Inflammatory macrophage (primary cell): ENCODE results near the gene OTOF.

Source experiments
- DNase-seq, 2 donors: peaks; one replicate each; pipeline ENCODE4 v3.0.0-alpha.2; 2020 to 2022
- total RNA-seq, 18 experiments: gene quantifications; one replicate each; lab custom pipeline; 2026; ENCODE audit warnings: mixed read lengths in 6 of 18, inconsistent platforms in 2 of 18; lab: John Stamatoyannopoulos, UW

The OTOF gene
- 0 to 4.5 (median 0.15) reads per million in 18 experiments for total RNA-seq

DNA sequence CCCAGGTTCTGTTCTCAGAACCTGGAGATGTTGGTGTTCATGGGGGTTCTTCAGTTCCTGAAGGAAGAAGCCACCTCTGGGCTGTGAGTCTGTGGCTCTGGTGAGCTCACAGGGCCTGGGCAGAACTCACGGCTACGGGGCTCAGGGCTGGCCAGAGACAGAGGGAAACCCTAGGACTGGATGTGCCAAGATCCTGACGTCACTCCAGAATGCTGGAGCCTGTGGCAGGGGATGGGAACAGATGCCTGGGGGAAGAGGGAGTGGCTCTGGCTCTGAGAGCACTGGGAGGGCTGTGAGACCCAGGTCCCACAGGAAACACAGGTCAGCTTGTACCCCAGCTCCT lies at the start of gene OTOF:
TSS of gene OTOF (minus strand) at position 214 of the 343 bp plus-strand sequence.
- DNase-seq, result no peak

GRCh38 chr2:26526589-26526988 lies 48.7 kb upstream of the OTOF start:
- no peak for DNase-seq

- DNase-seq, result no peak
These were observed 48.2 kb upstream of the OTOF start for GRCh38 chr2:26526105-26526504.

DNA sequence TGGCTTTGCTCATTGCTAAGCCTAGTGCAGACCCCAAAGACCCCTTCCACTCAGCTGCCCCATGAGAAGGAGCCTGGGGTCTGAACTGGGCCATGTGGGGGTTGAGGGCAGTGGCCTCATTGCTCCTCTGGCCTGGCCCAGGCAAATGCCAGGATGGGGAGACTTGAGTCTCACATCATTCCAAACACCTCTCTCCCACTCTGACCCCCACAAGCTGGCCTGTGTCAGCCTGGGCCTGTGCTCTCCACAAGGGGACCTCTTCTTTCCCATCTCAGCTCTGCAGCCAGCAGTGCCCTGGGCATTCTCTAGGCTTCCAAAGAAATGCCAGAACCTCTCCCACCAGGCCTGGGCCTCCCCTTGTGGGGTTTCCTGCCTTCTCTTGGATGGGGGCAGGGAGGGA lies 45.8 kb upstream of the OTOF start:
- DNase-seq, result no peak

- DNase-seq, result no peak
These were observed 44.8 kb upstream of the OTOF start for GRCh38 chr2:26522751-26523171.

- DNase-seq, result no peak
These were observed 44.4 kb upstream of the OTOF start for GRCh38 chr2:26522325-26522724.

GRCh38 chr2:26521913-26522180 lies 43.9 kb upstream of the OTOF start:
- no peak for DNase-seq

DNA sequence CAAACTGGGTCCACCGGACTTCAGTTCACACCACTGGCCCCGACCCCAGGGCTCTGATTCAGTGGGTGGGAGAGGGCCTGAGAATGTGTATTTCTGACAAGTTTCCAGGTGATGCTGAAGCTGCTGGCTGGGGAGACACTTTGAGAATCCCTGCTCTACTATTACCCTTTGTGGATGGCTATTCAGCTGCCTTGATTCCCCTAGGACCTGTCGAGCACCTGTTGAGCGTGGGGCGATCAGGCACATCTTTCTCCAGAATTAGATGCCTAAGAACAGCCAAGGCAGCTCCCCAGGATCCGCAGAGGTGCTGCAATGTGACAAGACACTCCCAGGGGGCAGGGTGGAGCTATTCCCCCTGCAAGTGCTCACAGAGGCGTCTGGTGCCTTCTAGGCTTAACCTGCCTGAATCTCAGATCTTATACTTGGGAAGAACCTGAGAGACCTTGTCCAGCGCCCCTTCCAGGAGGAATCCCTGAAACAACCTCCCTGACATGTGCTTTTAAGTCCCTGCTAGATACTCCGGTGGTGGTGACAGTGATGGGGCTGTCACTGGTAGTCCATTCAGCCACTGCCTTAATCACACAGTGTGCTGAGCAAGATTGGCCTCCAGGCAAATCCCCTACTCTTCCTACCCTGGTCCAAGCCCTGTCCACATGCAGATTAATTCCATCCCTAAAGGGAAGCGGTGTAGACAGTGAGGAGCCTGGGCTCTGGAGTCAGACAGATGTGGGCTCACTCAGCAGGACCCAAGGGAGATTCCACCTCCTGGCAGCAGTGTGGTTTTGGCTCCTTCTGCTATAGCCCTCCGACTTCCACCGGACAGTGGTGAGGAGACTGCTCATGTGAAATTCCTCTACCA lies 43.4 kb upstream of the OTOF start:
- peak in 1 of 2 donors; percentile 13 for DNase-seq

DNA sequence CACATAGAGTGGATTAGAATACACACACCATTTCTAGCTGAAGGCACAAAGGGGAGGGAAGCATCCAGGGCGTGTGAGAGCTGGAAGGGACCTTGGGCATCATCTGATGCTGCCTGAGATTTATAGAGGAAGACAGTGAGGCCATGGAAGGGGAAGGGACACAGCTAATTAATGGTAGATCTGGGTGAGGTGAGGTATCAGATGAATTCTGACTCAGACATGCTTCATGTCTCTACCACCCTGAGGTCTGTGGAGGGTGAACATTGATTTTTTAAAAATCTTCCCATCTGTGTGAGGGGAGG lies 42.2 kb upstream of the OTOF start:
- DNase-seq, result no peak

- no peak for DNase-seq
These were observed 41.6 kb upstream of the OTOF start for GRCh38 chr2:26519396-26520147.

DNA sequence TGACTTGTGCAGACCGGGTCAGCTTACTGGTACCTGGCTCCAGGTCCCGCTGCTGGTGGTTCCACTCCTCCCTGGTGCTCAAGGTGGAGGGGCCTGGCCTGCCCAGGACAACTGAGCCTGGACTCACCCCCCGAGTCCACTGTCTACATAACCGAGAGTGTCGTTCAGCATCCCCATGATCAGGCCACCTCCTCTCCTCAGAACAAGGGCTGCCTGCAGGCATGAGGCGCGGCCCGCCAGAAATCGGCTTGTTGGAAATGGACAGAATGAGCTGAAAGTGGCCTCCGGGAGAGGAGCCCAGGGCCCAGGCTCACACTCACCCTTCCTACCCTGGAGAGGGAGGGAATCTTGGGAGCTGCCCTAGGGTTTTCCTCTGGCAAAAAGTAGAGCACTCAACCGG lies 38.9 kb upstream of the OTOF start:
- no peak for DNase-seq

GRCh38 chr2:26516246-26516645 lies 38.3 kb upstream of the OTOF start:
- DNase-seq, result no peak

DNA sequence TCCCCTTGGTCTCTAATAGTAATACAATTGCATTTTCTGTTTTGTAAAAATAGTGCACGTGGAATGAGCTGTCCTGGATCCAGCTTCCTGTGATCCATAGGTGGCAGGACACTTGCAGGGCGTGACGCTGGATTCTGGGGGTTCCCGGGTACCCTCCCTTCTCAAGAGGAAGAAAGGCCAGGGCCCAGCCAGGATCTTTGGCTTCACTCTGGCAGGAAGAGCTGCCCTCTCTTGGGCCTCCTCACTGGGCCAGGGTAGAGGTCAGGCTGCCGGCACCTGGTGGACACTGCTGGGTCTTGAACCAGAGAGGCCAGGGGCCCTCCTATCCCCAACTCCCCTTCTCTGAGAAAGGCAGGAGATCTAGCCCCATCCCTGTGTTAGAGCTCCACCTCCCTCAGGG lies 37.8 kb upstream of the OTOF start:
- no peak for DNase-seq

- DNase-seq, result no peak
These were observed 36.1 kb upstream of the OTOF start for GRCh38 chr2:26514045-26514444.

GRCh38 chr2:26513261-26513660 lies 35.3 kb upstream of the OTOF start:
- DNase-seq, result no peak

- DNase-seq, result no peak
These were observed 33.5 kb upstream of the OTOF start for GRCh38 chr2:26511466-26511865.

DNA sequence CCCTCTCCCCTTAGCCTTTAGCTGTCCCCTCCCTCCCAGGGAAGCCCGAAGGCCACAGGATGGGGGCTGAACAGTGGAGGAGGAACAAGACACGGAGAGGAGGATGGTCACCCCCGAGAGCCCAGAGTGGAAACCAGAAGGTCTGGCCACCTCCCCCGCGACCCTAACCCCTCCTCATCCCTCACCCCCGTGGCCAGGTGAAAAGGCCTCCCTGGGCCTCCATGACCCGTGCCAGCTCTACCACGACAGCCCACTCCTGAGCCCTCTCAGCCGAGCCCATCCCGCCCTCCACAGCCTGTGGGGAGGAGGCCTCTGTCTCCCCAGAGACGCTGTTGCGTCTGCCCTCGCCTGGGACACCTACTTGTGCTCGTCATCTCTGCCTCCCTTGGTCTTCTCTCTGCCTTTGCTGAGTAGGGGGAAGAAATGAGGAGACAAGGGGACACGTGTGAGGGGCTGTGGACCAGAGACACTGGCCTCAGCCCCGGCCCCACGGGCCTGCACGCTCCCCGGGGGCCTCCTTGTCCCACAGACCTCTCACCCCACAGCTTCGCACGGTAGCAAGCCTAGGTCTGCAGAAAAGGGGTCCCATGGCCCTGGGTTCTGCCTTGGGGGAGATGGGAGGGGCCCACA lies 32.5 kb upstream of the OTOF start:
- no peak for DNase-seq

DNA sequence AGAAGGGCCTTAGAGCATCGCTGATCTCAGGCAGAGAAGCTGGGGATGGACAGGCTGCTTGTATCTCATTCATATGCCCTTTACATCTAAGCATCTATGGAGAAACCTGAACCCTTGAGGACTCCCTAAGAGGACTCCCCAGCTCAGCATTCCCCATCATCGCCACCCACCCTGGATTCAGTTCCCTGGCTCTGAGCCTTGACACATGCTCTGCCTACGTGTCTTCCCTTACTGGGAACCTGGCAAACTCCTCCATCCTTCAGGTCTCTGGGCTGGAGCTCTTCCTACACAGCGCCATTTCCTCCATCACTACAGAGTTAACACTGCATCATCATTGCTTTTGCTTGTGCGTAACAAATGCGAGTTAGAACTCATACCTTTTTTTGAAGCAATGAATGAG lies 31.2 kb upstream of the OTOF start:
- DNase-seq, result no peak

DNA sequence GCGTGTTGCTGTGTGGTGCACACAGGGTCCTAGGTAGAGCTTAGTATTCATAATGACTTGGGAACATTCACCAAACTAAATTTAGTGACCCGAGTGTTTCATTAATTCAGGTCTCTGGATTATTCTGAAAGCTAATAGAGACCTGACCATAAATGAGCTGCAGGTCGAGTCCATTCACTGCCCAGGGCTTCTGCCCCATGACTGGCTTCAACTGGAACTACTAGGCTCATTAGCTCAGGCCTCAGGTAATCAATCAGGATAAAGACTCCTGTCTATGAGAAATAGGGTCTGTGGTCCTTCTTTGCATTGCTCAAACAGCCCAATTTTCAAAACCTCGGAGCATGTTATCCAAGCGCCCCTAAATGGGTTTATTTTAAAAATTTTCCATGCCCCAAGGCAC lies 30.0 kb upstream of the OTOF start:
- no peak for DNase-seq

DNA sequence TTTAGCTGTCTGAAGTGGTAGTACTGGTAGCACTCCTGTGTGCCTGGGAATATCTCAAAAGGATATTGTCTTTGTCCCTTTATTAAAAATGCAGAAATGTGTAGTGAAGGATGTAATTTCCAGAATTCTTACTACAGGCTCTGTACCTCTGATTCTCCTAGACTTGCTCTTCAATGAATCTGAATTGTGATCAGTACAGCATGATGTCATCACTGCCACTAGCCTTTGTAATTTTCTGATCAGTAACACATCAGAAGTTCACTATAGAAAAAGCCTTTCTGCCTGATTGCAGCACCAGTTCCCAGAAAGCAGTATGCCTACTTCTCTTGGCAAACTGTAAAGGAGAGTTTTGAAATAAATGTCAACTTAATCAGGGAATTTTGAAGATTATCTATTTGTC lies 29.2 kb upstream of the OTOF start:
- no peak for DNase-seq

- DNase-seq, result no peak
These were observed 28.4 kb upstream of the OTOF start for GRCh38 chr2:26506279-26506678.

DNA sequence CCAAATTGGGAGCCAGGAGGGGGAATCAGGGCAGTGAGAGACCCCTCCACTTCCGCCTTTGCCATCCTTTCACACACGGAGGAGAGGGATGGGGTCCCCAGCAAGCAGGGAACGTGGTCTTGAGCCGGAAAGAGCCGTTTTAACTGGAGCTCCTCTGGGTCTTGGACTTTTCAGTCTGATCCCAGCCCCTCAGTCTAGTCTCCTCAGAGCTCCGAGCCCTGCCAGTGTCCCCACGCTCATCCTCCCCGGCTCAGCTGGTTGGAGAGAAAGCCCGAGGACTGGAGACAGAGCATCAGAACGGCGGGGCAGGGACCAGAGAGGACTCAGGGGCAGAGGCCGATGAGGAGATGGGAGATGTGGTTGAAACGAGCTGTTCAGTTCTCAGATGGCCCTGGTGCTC lies 26.1 kb upstream of the OTOF start:
- DNase-seq, result no peak

- peak; percentile 83 for DNase-seq
These were observed 25.4 kb upstream of the OTOF start for GRCh38 chr2:26503231-26503880.

- no peak for DNase-seq
These were observed 22.5 kb upstream of the OTOF start for GRCh38 chr2:26500406-26500805.
